C4-2B (cell line): ENCODE data around the gene CTIF.

Source experiments
- ZFX ChIP-seq: fragments of 450-650 bp; IDR thresholded peaks from 2 replicates; pipeline ENCODE4 v1.6.1; 2017
- TF ChIP-seq, protein P1 (sequence below): fragments of 450-650 bp; conservative IDR thresholded peaks from 2 replicates; pipeline ENCODE4 v1.5.1; 2017; ENCODE audit warnings: mild to moderate bottlenecking

DNA sequence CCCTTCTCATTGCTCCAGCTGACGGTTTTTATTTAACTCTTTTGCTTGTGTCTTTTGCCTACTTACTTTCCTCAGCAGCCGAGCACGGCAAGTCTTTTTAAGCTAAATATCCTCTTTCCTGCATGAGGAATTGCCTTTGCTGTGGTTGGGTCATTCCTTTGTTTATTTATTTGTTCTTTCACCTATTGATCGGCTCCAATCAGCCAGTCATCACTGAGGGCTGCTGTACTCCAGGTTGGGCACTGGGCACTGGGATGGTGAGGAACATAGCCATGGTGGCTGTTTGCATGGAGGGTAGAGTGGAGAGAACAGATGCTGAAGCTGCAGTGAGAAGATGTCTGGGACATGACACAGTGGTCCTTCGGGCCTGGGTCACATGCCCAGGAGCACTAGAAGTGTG lies 105.2 kb downstream of the CTIF start:
- TF ChIP-seq, protein P1, sequence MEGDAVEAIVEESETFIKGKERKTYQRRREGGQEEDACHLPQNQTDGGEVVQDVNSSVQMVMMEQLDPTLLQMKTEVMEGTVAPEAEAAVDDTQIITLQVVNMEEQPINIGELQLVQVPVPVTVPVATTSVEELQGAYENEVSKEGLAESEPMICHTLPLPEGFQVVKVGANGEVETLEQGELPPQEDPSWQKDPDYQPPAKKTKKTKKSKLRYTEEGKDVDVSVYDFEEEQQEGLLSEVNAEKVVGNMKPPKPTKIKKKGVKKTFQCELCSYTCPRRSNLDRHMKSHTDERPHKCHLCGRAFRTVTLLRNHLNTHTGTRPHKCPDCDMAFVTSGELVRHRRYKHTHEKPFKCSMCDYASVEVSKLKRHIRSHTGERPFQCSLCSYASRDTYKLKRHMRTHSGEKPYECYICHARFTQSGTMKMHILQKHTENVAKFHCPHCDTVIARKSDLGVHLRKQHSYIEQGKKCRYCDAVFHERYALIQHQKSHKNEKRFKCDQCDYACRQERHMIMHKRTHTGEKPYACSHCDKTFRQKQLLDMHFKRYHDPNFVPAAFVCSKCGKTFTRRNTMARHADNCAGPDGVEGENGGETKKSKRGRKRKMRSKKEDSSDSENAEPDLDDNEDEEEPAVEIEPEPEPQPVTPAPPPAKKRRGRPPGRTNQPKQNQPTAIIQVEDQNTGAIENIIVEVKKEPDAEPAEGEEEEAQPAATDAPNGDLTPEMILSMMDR = no peak
- TF ChIP-seq ZFX = no peak
